ENCODE results near the gene DOCK1.

DNA sequence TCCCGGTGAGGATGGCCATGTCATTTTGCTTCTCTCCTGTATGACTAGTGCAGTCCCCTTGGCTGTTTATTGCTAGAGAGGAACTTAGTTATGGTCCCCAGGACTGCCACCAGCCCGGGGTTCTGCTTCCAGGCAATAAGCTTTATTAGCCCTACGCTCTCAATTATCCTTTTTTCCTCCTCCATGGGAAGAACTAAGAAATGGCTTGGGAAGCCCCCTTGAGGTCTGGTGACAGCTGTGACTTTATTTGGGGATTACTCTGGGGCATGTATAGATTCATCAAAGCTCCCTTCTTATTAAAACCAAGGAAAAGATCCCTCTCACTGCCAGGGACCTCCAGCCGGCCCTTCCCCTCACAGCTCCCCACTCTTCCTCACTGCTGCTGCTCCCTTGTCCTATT lies 446.3 kb downstream of the DOCK1 start:
- TF ChIP-seq EZH2phosphoT487 (IDR thresholded peaks at IDR 0.05; ENCODE audit: borderline replicate concordance) = no peak
- TF ChIP-seq CTCF (conservative IDR thresholded peaks at IDR 0.05; ENCODE audit: low read length) = no peak
